OCI-LY1 (cell line): Measurements from ENCODE around the gene RNF212.

Experiments used
- CTCF ChIP-seq: fragments of 200-600 bp; sonication (generic), shearing (Covaris generic); IDR thresholded peaks from 2 replicates; pipeline ENCODE4 v1.5.1; 2017; ENCODE audit warnings: mild to moderate bottlenecking, antibody characterized with exemption, low read length, moderate library complexity, mixed read lengths
- EZH2 ChIP-seq: fragments of 200-600 bp; sonication (generic), shearing (Covaris generic); IDR thresholded peaks from 2 replicates; pipeline ENCODE4 v1.8.0; 2017; ENCODE audit warnings: borderline replicate concordance, mixed run types, mild to moderate bottlenecking, antibody characterized with exemption, low read length, moderate library complexity, mixed read lengths

DNA sequence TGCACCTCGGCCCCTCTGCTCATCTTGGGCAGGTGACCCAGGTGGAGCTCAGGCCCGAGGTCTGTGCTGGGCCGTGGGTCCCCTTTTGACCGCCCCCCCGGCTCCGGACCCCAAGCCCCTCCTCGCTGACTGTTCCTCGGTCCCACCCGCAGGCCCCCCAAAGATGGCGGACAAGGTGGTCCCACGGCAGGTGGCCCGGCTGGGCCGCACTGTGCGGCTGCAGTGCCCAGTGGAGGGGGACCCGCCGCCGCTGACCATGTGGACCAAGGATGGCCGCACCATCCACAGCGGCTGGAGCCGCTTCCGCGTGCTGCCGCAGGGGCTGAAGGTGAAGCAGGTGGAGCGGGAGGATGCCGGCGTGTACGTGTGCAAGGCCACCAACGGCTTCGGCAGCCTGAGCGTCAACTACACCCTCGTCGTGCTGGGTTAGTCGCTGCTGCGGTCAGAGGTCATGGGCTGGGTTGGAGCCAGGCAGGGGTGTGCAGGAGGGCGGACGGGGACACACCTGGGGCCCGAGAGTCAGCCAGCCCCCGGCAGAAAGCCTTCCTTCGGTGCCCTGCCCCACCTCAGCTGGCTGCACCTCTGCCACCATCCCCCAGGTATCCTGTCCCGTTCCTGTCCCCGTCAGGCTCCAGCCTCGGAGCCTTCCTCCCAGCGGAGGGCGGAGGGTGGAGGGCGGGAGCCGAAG is 91.2 kb downstream of the RNF212 start:
- no peak for TF ChIP-seq CTCF
- no peak for TF ChIP-seq EZH2
